ENCODE data around the gene PRKD2. TPM values are rescaled to one million over a fixed set of nuclear protein-coding genes. Genes with fewer than 3 reads are reported as not detected.

The PRKD2 gene
- total RNA-seq, 1 donor from 2014 or later, result 191 TPM

- ATAC-seq (ENCODE audit: low read depth) (no peak), DNase-seq (no peak)
- CTCF ChIA-PET, result no interaction called here
- H3K4me1 Mint-ChIP-seq, result no peaks in the 10 kb centered on the region
- intact Hi-C loops (cut with micrococcal nuclease), result no loop called here
- TF ChIP-seq CTCF (IDR thresholded peaks at IDR 0.05), result no peak
- POLR2A ChIA-PET, result interaction anchor here (0.6 kb wide), 1 partner anchor 21 kb away, joined by 5 read pairs; no protein-coding TSS in a partner anchor
- H3K36me3 Mint-ChIP-seq (ENCODE audit: low read depth), result peaks cover 82% of the 10 kb centered on the region
- no peaks in the 10 kb centered on the region for H3K27me3 Mint-ChIP-seq
- H3K4me3 Mint-ChIP-seq, result no peak overlapping the region
- H3K9me3 Mint-ChIP-seq, result no peaks in the 10 kb centered on the region
- H3K27ac Mint-ChIP-seq, result no peak overlapping the region
Measured at GRCh38 chr19:46698395-46699321, 18.3 kb downstream of the PRKD2 start.

- H3K4me1 Mint-ChIP-seq, result peaks cover under 1% of the 10 kb centered on the region
- no peaks in the 10 kb centered on the region for H3K27me3 Mint-ChIP-seq
- intact Hi-C loops (cut with micrococcal nuclease), result no loop called here
- H3K4me3 Mint-ChIP-seq, result no peak overlapping the region
- ATAC-seq (ENCODE audit: low read depth) (peak; percentile 57), DNase-seq (no peak)
- H3K36me3 Mint-ChIP-seq (ENCODE audit: low read depth), result peaks cover 89% of the 10 kb centered on the region
- no peaks in the 10 kb centered on the region for H3K9me3 Mint-ChIP-seq
- TF ChIP-seq CTCF (IDR thresholded peaks at IDR 0.05), result no peak
- ChIA-PET POLR2A (interaction anchor here (0.6 to 1.1 kb wide), 3 partner anchors 17 to 86 kb away, joined by 5 to 9 read pairs (median 7); no protein-coding TSS in a partner anchor), CTCF (interaction anchor here (1.7 to 1.9 kb wide), 2 partner anchors 31 to 35 kb away, joined by 5 to 6 read pairs; no protein-coding TSS in a partner anchor)
- H3K27ac Mint-ChIP-seq, result no peak overlapping the region
Measured at GRCh38 chr19:46697204-46697960, 19.5 kb downstream of the PRKD2 start.

- H3K27ac Mint-ChIP-seq, result no peak overlapping the region
- H3K4me1 Mint-ChIP-seq, result peaks cover 2% of the 10 kb centered on the region
- no peak overlapping the region for H3K4me3 Mint-ChIP-seq
- H3K27me3 Mint-ChIP-seq, result no peaks in the 10 kb centered on the region
- H3K9me3 Mint-ChIP-seq, result no peaks in the 10 kb centered on the region
- H3K36me3 Mint-ChIP-seq (ENCODE audit: low read depth), result peaks cover 92% of the 10 kb centered on the region
- TF ChIP-seq CTCF (IDR thresholded peaks at IDR 0.05), result no peak
- intact Hi-C loops (cut with micrococcal nuclease), result no loop called here
- DNase-seq (no peak), ATAC-seq (ENCODE audit: low read depth) (no peak)
- POLR2A ChIA-PET, result interaction anchor here (1.1 kb wide), 1 partner anchor 17 kb away, joined by 9 read pairs; no protein-coding TSS in a partner anchor
- CTCF ChIA-PET, result interaction anchor here (1.7 to 1.9 kb wide), 2 partner anchors 32 to 35 kb away, joined by 5 to 6 read pairs; no protein-coding TSS in a partner anchor
Measured at GRCh38 chr19:46696866-46697203, 20.1 kb downstream of the PRKD2 start.

GRCh38 chr19:46696052-46696451 lies 20.9 kb downstream of the PRKD2 start:
- DNase-seq (no peak), ATAC-seq (ENCODE audit: low read depth) (no peak)
- Mint-ChIP-seq H3K27ac (no peak overlapping the region), H3K36me3 (ENCODE audit: low read depth) (peaks cover 94% of the 10 kb centered on the region), H3K4me3 (no peak overlapping the region), H3K4me1 (peaks cover 2% of the 10 kb centered on the region), H3K9me3 (no peaks in the 10 kb centered on the region), H3K27me3 (no peaks in the 10 kb centered on the region)
- POLR2A ChIA-PET, result interaction anchor here (0.7 kb wide), 1 partner anchor 127 kb away, joined by 3 read pairs; no protein-coding TSS in a partner anchor
- no peak for TF ChIP-seq CTCF (IDR thresholded peaks at IDR 0.05)
- CTCF ChIA-PET, result interaction anchor here (1.7 to 1.9 kb wide), 2 partner anchors 33 to 34 kb away, joined by 5 to 6 read pairs; no protein-coding TSS in a partner anchor
- intact Hi-C loops (cut with micrococcal nuclease), result no loop called here

Measured in activated B cell treated with CpG ODN at 0.5 μM for 24 hours (primary cell).